Mesenchymal stem cell (in vitro differentiated cells and primary cell): ENCODE results near the gene RUFY4.
A peak's percentile ranks its signal among the peaks of the same experiment; 100 is the strongest.
"Not testable (repeated sequence)": the region's sequence is repeated elsewhere in the genome, so short reads cannot be mapped to it uniquely, and the experiment has no call there.

Source experiments
- DNase-seq: peaks from one replicate; pipeline ENCODE4 v3.0.0-alpha.2; 2013
- H2AFZ ChIP-seq: one replicate; pipeline ENCODE4 v1.6.1; 2013; ENCODE audit warnings: low read depth, mild to moderate bottlenecking, control low read depth, inconsistent platforms, low read length, moderate library complexity
- H2AK5ac ChIP-seq: 2 replicates; pipeline ENCODE4 v1.6.1; 2013; ENCODE audit warnings: low read length, moderate library complexity, mild to moderate bottlenecking, inconsistent platforms; ENCODE audit not compliant: severe bottlenecking
- H2BK120ac ChIP-seq: one replicate; pipeline ENCODE4 v1.6.1; 2013; ENCODE audit warnings: low read depth, mild to moderate bottlenecking, inconsistent platforms, low read length, moderate library complexity
- H2BK12ac ChIP-seq, 2 experiments: one replicate each; pipeline ENCODE4 v1.6.1; 2013; ENCODE audit warnings: inconsistent platforms in 2 of 2, low read length in 2 of 2, mild to moderate bottlenecking in 2 of 2, moderate library complexity in 2 of 2, control low read depth in 1 of 2
- H2BK15ac ChIP-seq: one replicate; pipeline ENCODE4 v1.6.1; 2013; ENCODE audit warnings: mild to moderate bottlenecking, low read depth, inconsistent platforms; ENCODE audit not compliant: poor library complexity, severe bottlenecking
- H2BK5ac ChIP-seq: 2 replicates; pipeline ENCODE4 v1.6.1; 2013; ENCODE audit warnings: low read depth, mild to moderate bottlenecking, low read length, control low read depth, inconsistent platforms; ENCODE audit not compliant: poor library complexity, severe bottlenecking
- H3K14ac ChIP-seq, 2 experiments: one replicate each; pipeline ENCODE4 v1.6.1; 2013; ENCODE audit warnings: inconsistent platforms in 2 of 2, low read length in 2 of 2, control low read depth in 1 of 2, mild to moderate bottlenecking in 1 of 2, moderate library complexity in 1 of 2
- H3K18ac ChIP-seq, 2 experiments: one replicate each; pipeline ENCODE4 v1.6.1; 2013; ENCODE audit warnings: inconsistent platforms in 2 of 2, low read length in 2 of 2, control low read depth in 1 of 2, low read depth in 1 of 2, mild to moderate bottlenecking in 1 of 2
- H3K23ac ChIP-seq, 2 experiments: one replicate each; pipeline ENCODE4 v1.6.1; 2013; ENCODE audit warnings: inconsistent platforms in 2 of 2, low read length in 2 of 2, mild to moderate bottlenecking in 2 of 2, moderate library complexity in 2 of 2, control low read depth in 1 of 2
- H3K27ac ChIP-seq: 2 replicates; pipeline ENCODE4 v1.5.1; 2013; ENCODE audit warnings: mild to moderate bottlenecking, moderate library complexity, low read length, control low read depth, inconsistent platforms; ENCODE audit not compliant: poor library complexity, severe bottlenecking
- H3K27me3 ChIP-seq, 2 experiments: 2 replicates each; pipeline versions ENCODE4 v1.6.1 to v1.7.0; 2013; ENCODE audit warnings: low read length in 2 of 2, mild to moderate bottlenecking in 2 of 2, moderate library complexity in 2 of 2, control low read depth in 1 of 2, inconsistent platforms in 1 of 2; ENCODE audit not compliant: control insufficient read depth in 1 of 2, insufficient read depth in 1 of 2
- H3K36me3 ChIP-seq, 2 experiments: 2 replicates each; pipeline versions ENCODE4 v1.6.1 to v1.7.0; 2013; ENCODE audit warnings: low read length in 2 of 2, control low read depth in 1 of 2, inconsistent platforms in 1 of 2, low read depth in 1 of 2, mild to moderate bottlenecking in 1 of 2; ENCODE audit not compliant: insufficient read depth in 2 of 2, control insufficient read depth in 1 of 2
- H3K4ac ChIP-seq, 2 experiments: one replicate each; pipeline ENCODE4 v1.6.1; 2013; ENCODE audit warnings: inconsistent platforms in 2 of 2, low read length in 2 of 2, mild to moderate bottlenecking in 2 of 2, moderate library complexity in 2 of 2, control low read depth in 1 of 2, low read depth in 1 of 2
- H3K4me1 ChIP-seq: 2 replicates; pipeline ENCODE4 v1.6.1; 2013; ENCODE audit warnings: low read depth, low read length, control low read depth; ENCODE audit not compliant: control insufficient read depth, insufficient read depth
- H3K4me2 ChIP-seq: 2 replicates; pipeline ENCODE4 v1.6.1; 2013; ENCODE audit warnings: low read length, mild to moderate bottlenecking, inconsistent platforms; ENCODE audit not compliant: poor library complexity, severe bottlenecking
- H3K4me3 ChIP-seq, 2 experiments: 2 replicates each; pipeline versions ENCODE4 v1.5.1 to v1.7.0; 2013; ENCODE audit warnings: low read length in 2 of 2, mild to moderate bottlenecking in 2 of 2, control low read depth in 1 of 2, low read depth in 1 of 2; ENCODE audit not compliant: insufficient read depth in 1 of 2
- H3K79me1 ChIP-seq: replicated peaks from 2 replicates; pipeline ENCODE4 v1.6.1; 2013; ENCODE audit warnings: mild to moderate bottlenecking, control low read depth, low read length, inconsistent platforms; ENCODE audit not compliant: poor library complexity, severe bottlenecking
- H3K9ac ChIP-seq: 2 replicates; pipeline ENCODE4 v1.7.0; 2013; ENCODE audit warnings: mild to moderate bottlenecking, low read length, moderate library complexity
- H3K9me3 ChIP-seq: 2 replicates; pipeline ENCODE4 v1.7.0; 2013; ENCODE audit warnings: mild to moderate bottlenecking, low read length; ENCODE audit not compliant: control insufficient read depth
- H4K8ac ChIP-seq: one replicate; pipeline ENCODE4 v1.6.1; 2013; ENCODE audit warnings: inconsistent platforms, mild to moderate bottlenecking, low read length, moderate library complexity
- H4K91ac ChIP-seq: one replicate; pipeline ENCODE4 v1.6.1; 2013; ENCODE audit warnings: mild to moderate bottlenecking, low read length, inconsistent platforms
- WGBS: methylation state at CpG from one replicate; pipeline ENCODE4 v1.1.7; 2013; ENCODE audit warnings: mixed read lengths; 5-methylcytosine and 5-hydroxymethylcytosine counted together

RUFY4 gene

DNA sequence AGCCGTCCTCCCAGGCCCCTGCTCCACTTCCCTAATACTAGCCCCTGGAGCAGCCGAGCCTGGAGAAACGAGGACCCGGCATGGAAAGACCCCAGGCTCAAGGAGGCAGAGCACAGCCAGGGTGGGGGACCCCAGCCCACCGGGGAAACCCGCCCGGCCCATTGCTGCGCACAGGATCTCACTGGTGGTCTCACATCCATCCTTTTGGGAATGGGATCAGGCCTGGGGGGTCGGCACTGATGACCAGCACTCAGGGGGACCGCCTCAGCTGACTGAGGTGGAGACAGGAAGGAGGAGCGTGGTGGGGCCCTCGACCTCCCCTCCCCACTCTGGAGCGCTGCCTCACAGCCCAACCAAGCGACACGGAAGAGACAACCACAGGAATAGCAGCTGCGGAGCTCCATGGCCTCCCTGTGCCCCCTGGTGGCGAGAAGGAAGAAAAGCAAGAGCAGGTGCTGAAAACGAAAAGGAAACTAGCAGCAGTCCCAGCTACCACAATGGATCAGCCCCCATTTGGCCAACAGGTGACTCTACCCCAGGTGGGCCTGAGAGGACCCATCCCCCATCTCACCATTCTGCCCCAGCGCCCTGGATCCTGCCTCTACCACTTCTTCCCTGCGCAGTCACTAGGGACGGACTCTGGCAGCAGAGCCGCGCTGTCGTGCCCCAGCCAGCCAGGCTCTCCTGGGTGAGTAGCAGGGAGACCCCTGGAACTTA lies 34.4 kb upstream of the RUFY4 start:
- H2BK15ac ChIP-seq: not testable (repeated sequence)

DNA sequence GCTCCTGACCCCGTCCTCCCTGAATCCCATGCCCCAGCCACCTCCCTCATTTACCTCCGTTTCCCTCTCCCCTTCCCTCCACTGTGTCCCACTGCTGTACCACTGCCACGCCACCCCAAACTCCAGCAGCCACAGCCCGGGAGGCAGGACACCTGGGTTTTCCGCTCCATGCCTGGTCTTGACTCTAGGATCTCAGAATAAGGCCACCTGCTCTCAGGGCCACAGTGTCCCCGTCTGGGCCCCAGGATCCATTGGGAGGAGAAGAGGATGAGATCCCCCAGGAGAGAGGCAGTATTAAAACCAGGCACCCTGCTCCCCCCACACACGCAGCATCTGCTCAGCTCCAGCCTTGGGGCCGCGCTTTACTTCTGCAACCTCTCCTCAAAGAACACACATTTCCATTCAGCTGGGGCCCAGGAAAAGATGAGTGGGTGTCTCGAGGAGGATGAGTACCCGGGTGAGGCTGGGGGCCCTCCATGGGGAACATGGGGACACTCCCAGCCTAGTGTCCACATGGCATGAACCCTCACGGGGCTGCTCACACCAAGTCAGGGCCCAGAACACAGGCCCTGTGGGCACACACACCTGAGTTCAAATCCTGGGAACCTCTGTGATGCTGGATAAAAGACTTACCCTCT lies 33.5 kb upstream of the RUFY4 start:
- no peak overlapping the region for H2BK12ac ChIP-seq
- H3K9ac ChIP-seq: no peak overlapping the region
- no peak overlapping the region for H2BK5ac ChIP-seq
- no peak overlapping the region for H3K4me3 ChIP-seq
- H3K14ac ChIP-seq: no peak overlapping the region
- H4K91ac ChIP-seq: no peak overlapping the region
- H4K8ac ChIP-seq: no peak overlapping the region
- H3K36me3 ChIP-seq: no peaks in the 10 kb centered on the region
- peaks cover 57 to 68% of the 10 kb centered on the region in 2 experiments for H3K27me3 ChIP-seq
- 79% methylated on average over 8 of the region's 12 CpGs for WGBS
- no peak overlapping the region for H3K4ac ChIP-seq
- no peak overlapping the region for H3K27ac ChIP-seq
- H2BK120ac ChIP-seq: no peak overlapping the region
- H3K18ac ChIP-seq: no peak overlapping the region
- no peak overlapping the region for H3K23ac ChIP-seq
- H2BK15ac ChIP-seq: no peak overlapping the region
- H3K9me3 ChIP-seq: no peaks in the 10 kb centered on the region
- peaks cover 12% of the 10 kb centered on the region for H3K4me1 ChIP-seq
- no peak overlapping the region for H2AFZ ChIP-seq
- no peak for DNase-seq
- H3K4me2 ChIP-seq: no peak overlapping the region
- H3K79me1 ChIP-seq: no peaks in the 10 kb centered on the region
- no peak overlapping the region for H2AK5ac ChIP-seq

More for the DNA sequence above, 34.4 kb upstream of the RUFY4 start:
- Histone ChIP-seq H3K4me3 (peak overlapping the region in 1 of 2 experiments; percentile 68), H3K4me2 (peak overlapping the region; percentile 2), H3K4ac (peak overlapping the region in 1 of 2 experiments; percentile 7), H2BK12ac (peak overlapping the region in 1 of 2 experiments; percentile 66), H2BK120ac (peak overlapping the region; percentile 54), H3K27me3 (peaks cover 53 to 68% of the 10 kb centered on the region in 2 experiments), H4K91ac (peak overlapping the region; percentile 43), H2AFZ (peak overlapping the region; percentile 18), H3K4me1 (peaks cover 12% of the 10 kb centered on the region), H4K8ac (peak overlapping the region; percentile 35), H3K9ac (peak overlapping the region; percentile 33)
- H2BK5ac ChIP-seq, H3K18ac ChIP-seq, H3K9me3 ChIP-seq, H3K27ac ChIP-seq, H3K36me3 ChIP-seq, H2AK5ac ChIP-seq, H3K79me1 ChIP-seq, H3K14ac ChIP-seq, H3K23ac ChIP-seq: not testable (repeated sequence)
- 24% methylated on average over 18 of the region's 24 CpGs for WGBS
- peak; percentile 62 for DNase-seq

DNA sequence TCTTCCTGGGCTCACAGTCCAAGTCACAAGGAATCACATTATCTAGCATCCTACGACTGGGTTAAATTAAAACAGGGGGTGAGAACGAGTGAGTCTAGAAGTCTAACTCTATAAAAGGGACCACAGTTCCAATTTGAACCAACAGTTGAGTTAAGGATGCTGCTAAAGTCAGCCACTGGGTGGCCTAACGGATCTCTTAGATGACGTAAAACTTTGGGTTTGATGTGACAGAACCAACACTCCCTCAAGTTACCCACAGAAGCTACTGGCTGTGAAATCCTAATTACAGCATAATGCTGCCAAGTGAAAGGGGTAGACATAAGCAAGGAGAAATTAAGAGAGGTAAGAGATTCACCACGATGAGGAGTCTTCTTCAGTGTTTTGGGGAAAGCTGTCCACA lies 32.7 kb upstream of the RUFY4 start:
- peaks cover 12% of the 10 kb centered on the region for H3K4me1 ChIP-seq
- no peak overlapping the region for H2AK5ac ChIP-seq
- H3K36me3 ChIP-seq: no peaks in the 10 kb centered on the region
- no peak overlapping the region for H4K8ac ChIP-seq
- H3K4me3 ChIP-seq: no peak overlapping the region
- no peak overlapping the region for H4K91ac ChIP-seq
- no peak overlapping the region for H2BK15ac ChIP-seq
- no peaks in the 10 kb centered on the region for H3K9me3 ChIP-seq
- WGBS: 80% methylated on average over 3 of the region's 5 CpGs
- H3K4ac ChIP-seq: no peak overlapping the region
- no peak for DNase-seq
- H3K23ac ChIP-seq: no peak overlapping the region
- H2BK5ac ChIP-seq: no peak overlapping the region
- H3K18ac ChIP-seq: no peak overlapping the region
- no peak overlapping the region for H3K4me2 ChIP-seq
- H3K14ac ChIP-seq: no peak overlapping the region
- H3K27ac ChIP-seq: no peak overlapping the region
- no peaks in the 10 kb centered on the region for H3K79me1 ChIP-seq
- H2AFZ ChIP-seq: no peak overlapping the region
- no peak overlapping the region for H3K9ac ChIP-seq
- H3K27me3 ChIP-seq: peaks cover 62 to 68% of the 10 kb centered on the region in 2 experiments
- no peak overlapping the region for H2BK12ac ChIP-seq
- no peak overlapping the region for H2BK120ac ChIP-seq

DNA sequence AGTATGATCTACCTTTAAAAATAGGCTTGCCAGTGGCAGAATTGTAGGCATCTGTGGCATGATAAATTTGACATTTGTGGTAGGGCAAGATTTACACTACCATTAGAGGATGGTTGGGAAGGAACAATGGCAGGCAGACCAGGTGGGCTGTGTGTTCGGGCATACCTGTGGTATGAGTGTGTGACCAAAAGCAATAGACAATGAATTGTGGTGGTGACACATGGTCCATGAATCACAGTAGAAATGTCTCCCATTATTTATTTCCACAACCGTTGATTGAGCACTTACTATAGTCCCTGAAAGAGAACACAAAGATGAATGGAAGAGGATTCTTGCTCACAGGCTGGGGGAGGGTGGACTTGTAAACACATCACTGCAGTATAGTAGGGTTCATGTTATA lies 29.9 kb upstream of the RUFY4 start:
- no peak overlapping the region for H2BK5ac ChIP-seq
- no peak overlapping the region for H3K14ac ChIP-seq
- WGBS: 40% methylated on average over 2 of the region's 2 CpGs
- no peak overlapping the region for H3K23ac ChIP-seq
- H4K8ac ChIP-seq: no peak overlapping the region
- H3K9ac ChIP-seq: no peak overlapping the region
- H4K91ac ChIP-seq: no peak overlapping the region
- no peak overlapping the region for H3K4ac ChIP-seq
- H3K4me3 ChIP-seq: no peak overlapping the region
- H3K4me2 ChIP-seq: no peak overlapping the region
- DNase-seq: no peak
- H2BK120ac ChIP-seq: no peak overlapping the region
- peaks cover 5% of the 10 kb centered on the region for H3K4me1 ChIP-seq
- H3K27me3 ChIP-seq: peaks cover 56 to 63% of the 10 kb centered on the region in 2 experiments
- H2AK5ac ChIP-seq: no peak overlapping the region
- H3K18ac ChIP-seq: no peak overlapping the region
- no peaks in the 10 kb centered on the region for H3K9me3 ChIP-seq
- no peak overlapping the region for H3K27ac ChIP-seq
- no peaks in the 10 kb centered on the region for H3K79me1 ChIP-seq
- no peak overlapping the region for H2BK15ac ChIP-seq
- no peak overlapping the region for H2AFZ ChIP-seq
- no peaks in the 10 kb centered on the region for H3K36me3 ChIP-seq
- H2BK12ac ChIP-seq: no peak overlapping the region
